Smooth muscle cell (in vitro differentiated cells): ENCODE measurements around the gene LRRC75B. TPM values are rescaled to one million over a fixed set of nuclear protein-coding genes. Genes with fewer than 3 reads are reported as not detected.
A peak's percentile ranks its signal among the peaks of the same experiment; 100 is the strongest.

Experiments
- DNase-seq: peaks from one replicate; lab custom pipeline; 2025; ENCODE audit not compliant: unreplicated experiment; lab: John Stamatoyannopoulos, UW
- H2AFZ ChIP-seq: fragments of 200-600 bp; sonication (generic); 2 replicates; pipeline ENCODE4 v1.6.0; 2016; ENCODE audit warnings: antibody characterized with exemption, low read depth, mild to moderate bottlenecking
- H3F3A ChIP-seq: fragments of 200-600 bp; sonication (generic); 2 replicates; pipeline ENCODE4 v1.6.0; 2017; ENCODE audit warnings: antibody characterized with exemption, low read depth
- H3K27ac ChIP-seq: fragments of 200-600 bp; sonication (generic); 2 replicates; pipeline ENCODE4 v1.5.1; 2016; ENCODE audit warnings: low read depth, mild to moderate bottlenecking
- H3K27me3 ChIP-seq: fragments of 200-600 bp; sonication (generic); 2 replicates; pipeline ENCODE4 v1.6.1; 2016; ENCODE audit warnings: low read depth, mild to moderate bottlenecking
- H3K36me3 ChIP-seq: fragments of 200-600 bp; sonication (generic); 2 replicates; pipeline ENCODE4 v1.5.1; 2016; ENCODE audit warnings: low read depth
- H3K4me1 ChIP-seq: fragments of 200-600 bp; sonication (generic); 2 replicates; pipeline ENCODE4 v1.5.1; 2016; ENCODE audit warnings: low read depth
- H3K4me2 ChIP-seq: fragments of 200-600 bp; sonication (generic); 2 replicates; pipeline ENCODE4 v1.6.0; 2016; ENCODE audit warnings: mild to moderate bottlenecking
- H3K4me3 ChIP-seq: fragments of 200-600 bp; sonication (generic); 2 replicates; pipeline ENCODE4 v1.5.1; 2016; ENCODE audit warnings: mild to moderate bottlenecking
- H3K79me2 ChIP-seq: fragments of 200-600 bp; sonication (generic); 2 replicates; pipeline ENCODE4 v1.6.0; 2016; ENCODE audit warnings: low read depth, mild to moderate bottlenecking
- H3K9ac ChIP-seq: fragments of 200-600 bp; sonication (generic); 2 replicates; pipeline ENCODE4 v1.6.0; 2016; ENCODE audit warnings: low read depth
- H3K9me3 ChIP-seq: fragments of 200-600 bp; sonication (generic); replicated peaks from 2 replicates; pipeline ENCODE4 v1.5.1; 2016; ENCODE audit warnings: low read depth
- H4K20me1 ChIP-seq: fragments of 200-600 bp; sonication (generic); 2 replicates; pipeline ENCODE4 v1.6.0; 2016; ENCODE audit warnings: low read depth
- CTCF ChIP-seq: fragments of 200-600 bp; sonication (generic); IDR thresholded peaks from 2 replicates; pipeline ENCODE4 v1.5.1; 2017; ENCODE audit warnings: borderline replicate concordance, mild to moderate bottlenecking, antibody characterized with exemption; ENCODE audit not compliant: insufficient read depth, poor library complexity, severe bottlenecking
- WGBS: methylation state at CpG from one replicate; pipeline ENCODE4 v1.1.7; 2016; ENCODE audit warnings: low lambda C conversion rate; 5-methylcytosine and 5-hydroxymethylcytosine counted together
- polyA plus RNA-seq: library from polyadenylated mRNA; unstranded; fragments of >200 nt; fragmentation: Nextera tagmentation; extraction: Ambion mirVana; gene quantifications from 2 replicates; pipeline ENCODE4 v1.2.1, GENCODE V29; 2016
- total RNA-seq: library from RNA; depleted of rRNA; stranded (reverse); fragments of >200 nt; gene quantifications from 2 replicates; pipeline ENCODE4 v1.2.3, GENCODE V29; 2014

Gene LRRC75B
- total and polyA plus RNA-seq, 2 experiments from 2014 or later, result 14.1 to 33.5 TPM

DNA sequence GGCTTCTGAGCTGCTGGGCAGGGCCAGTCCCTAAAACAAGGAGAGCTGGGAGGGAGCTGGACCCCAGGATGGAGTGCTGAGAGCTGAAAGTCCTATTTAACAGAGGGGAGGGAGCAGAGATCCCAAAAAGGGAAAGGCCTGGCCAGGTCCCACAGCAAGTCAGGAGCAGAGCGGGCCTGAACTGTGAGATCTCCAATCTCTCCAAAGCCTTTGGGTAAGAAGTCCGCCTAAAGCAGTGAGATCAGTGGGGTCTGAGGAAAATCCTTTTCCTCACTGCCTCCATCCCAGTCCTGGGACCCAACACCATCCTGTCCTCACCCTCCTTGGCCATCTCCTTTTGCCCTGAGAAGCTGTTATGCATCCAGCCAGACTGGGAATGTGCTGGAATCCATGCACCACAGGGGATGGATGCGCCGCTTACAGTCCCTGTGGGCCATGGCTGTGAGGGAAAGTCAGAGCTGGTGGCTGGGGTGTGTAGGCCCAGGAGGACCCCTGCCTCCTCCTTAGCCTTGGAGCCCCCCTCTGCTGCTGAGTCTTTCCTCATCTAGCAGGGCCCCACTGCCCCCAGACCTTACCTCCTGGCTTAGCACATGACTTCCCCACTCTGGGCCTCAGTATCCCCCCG, 8.6 kb downstream of the LRRC75B start:
- H3K79me2 ChIP-seq, result no peaks in the 10 kb centered on the region
- H3K9me3 ChIP-seq, result no peaks in the 10 kb centered on the region
- peaks cover 9% of the 10 kb centered on the region for H3F3A ChIP-seq
- TF ChIP-seq CTCF, result no peak
- peak overlapping the region; percentile 21 for H3K27ac ChIP-seq
- no peak for DNase-seq
- 91% methylated on average over 5 of the region's 5 CpGs for WGBS
- H3K4me1 ChIP-seq, result no peaks in the 10 kb centered on the region
- no peak overlapping the region for H3K9ac ChIP-seq
- H3K4me2 ChIP-seq, result no peak overlapping the region
- H3K27me3 ChIP-seq, result no peaks in the 10 kb centered on the region
- H4K20me1 ChIP-seq, result no peaks in the 10 kb centered on the region
- H2AFZ ChIP-seq, result no peak overlapping the region
- no peak overlapping the region for H3K4me3 ChIP-seq
- no peaks in the 10 kb centered on the region for H3K36me3 ChIP-seq

DNA sequence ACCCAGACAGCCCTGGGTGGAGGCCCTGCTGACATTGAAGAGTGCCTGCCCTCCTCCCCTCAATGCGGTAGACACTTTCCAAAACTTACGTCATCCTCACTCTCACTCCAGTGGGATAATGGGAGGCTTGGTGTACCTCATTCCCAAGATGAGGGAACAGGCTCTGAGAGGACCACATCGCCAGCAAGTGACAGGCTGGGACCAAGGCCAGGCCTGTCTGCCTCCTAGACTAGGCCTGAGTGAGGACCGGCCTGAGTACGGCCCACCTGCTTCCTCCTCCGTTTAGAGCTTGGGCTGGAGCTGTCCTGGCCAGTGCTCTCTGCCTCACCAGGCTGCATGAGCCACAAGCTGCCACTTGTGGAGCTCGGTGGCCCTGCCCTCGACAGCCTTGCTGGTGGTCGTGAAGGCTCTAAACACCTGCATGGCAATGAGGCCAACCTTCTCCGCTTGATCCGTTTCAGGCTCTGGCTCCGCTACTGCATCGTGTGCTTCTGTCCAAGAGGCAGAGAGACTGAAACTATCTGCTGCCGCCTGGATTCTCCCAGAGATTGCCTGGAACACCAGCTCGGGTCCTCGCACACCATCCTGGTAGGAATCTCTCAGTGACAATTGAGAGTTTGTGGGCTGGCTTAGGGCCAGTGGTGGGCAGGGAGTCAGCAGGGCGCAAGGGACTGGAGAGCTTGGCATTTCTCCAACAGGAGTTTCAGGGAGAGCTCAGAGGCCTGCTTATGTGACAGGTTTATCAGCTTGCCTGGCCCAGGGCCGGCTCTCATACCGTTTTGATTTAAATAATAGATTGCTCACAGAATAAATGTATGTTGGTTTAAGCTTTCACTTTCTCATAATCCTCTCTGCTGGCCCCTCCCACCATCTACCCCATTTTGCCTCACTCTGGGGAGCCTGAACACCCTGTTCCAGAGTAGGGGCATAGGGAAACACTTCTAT, 9.4 kb downstream of the LRRC75B start:
- Histone ChIP-seq H3K36me3 (no peaks in the 10 kb centered on the region), H3K27me3 (no peaks in the 10 kb centered on the region), H3K4me3 (no peak overlapping the region), H2AFZ (no peak overlapping the region), H3K4me2 (no peak overlapping the region), H3F3A (peaks cover 13% of the 10 kb centered on the region), H3K9ac (no peak overlapping the region), H3K79me2 (no peaks in the 10 kb centered on the region), H3K4me1 (no peaks in the 10 kb centered on the region), H3K9me3 (no peaks in the 10 kb centered on the region), H4K20me1 (no peaks in the 10 kb centered on the region), H3K27ac (peak overlapping the region; percentile 21)
- WGBS, result 77% methylated on average over 19 of the region's 19 CpGs
- no peak for DNase-seq
- TF ChIP-seq CTCF, result no peak

DNA sequence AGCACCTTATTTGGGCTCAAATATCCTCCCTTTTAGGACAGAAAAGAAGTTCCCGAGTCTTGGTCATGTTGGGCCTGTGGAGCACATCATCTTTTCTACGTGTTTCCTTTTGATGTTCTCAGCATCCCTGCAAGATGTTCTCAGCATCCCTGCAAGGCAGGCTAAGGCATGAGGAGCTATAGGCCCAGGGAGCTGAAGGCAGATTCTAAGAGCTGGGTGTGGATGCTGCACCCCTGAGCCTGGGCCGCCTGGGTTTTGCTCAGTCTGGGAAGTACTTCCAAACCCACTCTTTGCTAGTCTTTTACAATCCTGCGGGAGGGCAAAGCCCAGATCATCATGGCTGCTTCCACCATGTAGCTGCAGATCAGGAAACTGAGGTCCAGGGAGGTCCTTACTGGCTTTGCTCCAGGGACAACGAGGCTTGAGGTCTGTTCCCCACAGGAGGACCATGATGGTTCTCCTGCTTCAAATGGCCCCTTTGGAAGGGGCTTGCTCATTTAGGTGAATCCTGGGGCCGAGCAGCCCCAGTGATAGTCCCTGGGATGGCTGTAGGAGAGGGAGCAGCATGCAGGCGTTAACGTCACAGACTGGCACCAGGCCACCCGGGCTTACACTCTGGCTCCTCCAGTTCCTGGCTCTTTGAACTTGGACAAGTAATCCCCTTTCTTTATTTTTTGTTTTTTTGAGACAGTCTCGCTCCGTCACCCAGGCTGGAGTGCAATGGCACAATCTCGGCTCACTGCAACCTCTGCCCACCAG, 10.6 kb downstream of the LRRC75B start:
- no peak for DNase-seq
- TF ChIP-seq CTCF, result no peak
- Histone ChIP-seq H3K9ac (no peak overlapping the region), H3K4me3 (no peak overlapping the region), H3K4me2 (no peak overlapping the region), H2AFZ (no peak overlapping the region), H3K9me3 (no peaks in the 10 kb centered on the region), H4K20me1 (no peaks in the 10 kb centered on the region), H3K36me3 (no peaks in the 10 kb centered on the region), H3K27ac (no peak overlapping the region), H3K27me3 (no peaks in the 10 kb centered on the region), H3K79me2 (no peaks in the 10 kb centered on the region), H3F3A (peaks cover 25% of the 10 kb centered on the region), H3K4me1 (no peaks in the 10 kb centered on the region)
- WGBS, result 97% methylated on average over 12 of the region's 12 CpGs
